SK-N-SH treated with all-trans-retinoic acid at 6 μM for 48 hours (cell line): ENCODE data around the gene VPS11.

Experiments used
- ATAC-seq: fragments of 200-7000 bp; cut with Tn5 transposase; 3 replicates; pipeline ENCODE4 v1.9.1; 2020; ENCODE audit warnings: mild to moderate bottlenecking, moderate library complexity
- BACH2 ChIP-seq: fragments of 250-450 bp; sonication (Bioruptor Pico); IDR thresholded peaks from 2 replicates; pipeline ENCODE4 v1.9.0; 2021; ENCODE audit warnings: mild to moderate bottlenecking, borderline replicate concordance
- CSDC2 ChIP-seq: fragments of 250-450 bp; sonication (Bioruptor Pico); IDR thresholded peaks from 2 replicates; pipeline ENCODE4 v1.5.0; 2020; ENCODE audit warnings: mild to moderate bottlenecking, moderate library complexity
- CSRNP3 ChIP-seq: fragments of 250-450 bp; sonication (Bioruptor Pico); IDR thresholded peaks from 2 replicates; pipeline ENCODE4 v1.5.1; 2021; ENCODE audit warnings: mild to moderate bottlenecking, moderate library complexity
- ESRRG ChIP-seq: fragments of 250-450 bp; sonication (Bioruptor Pico); IDR thresholded peaks from 2 replicates; pipeline ENCODE4 v1.6.1; 2021; ENCODE audit warnings: mild to moderate bottlenecking
- GLIS3 ChIP-seq: fragments of 250-450 bp; sonication (Bioruptor Pico); IDR thresholded peaks from 2 replicates; pipeline ENCODE4 v1.5.0; 2020; ENCODE audit warnings: mild to moderate bottlenecking, moderate library complexity
- ISL1 ChIP-seq: fragments of 250-450 bp; sonication (Bioruptor Pico); IDR thresholded peaks from 2 replicates; pipeline ENCODE4 v2.1.2; 2022; ENCODE audit warnings: mild to moderate bottlenecking, moderate library complexity
- OSR1 ChIP-seq: fragments of 250-450 bp; sonication (Bioruptor Pico); IDR thresholded peaks from 2 replicates; pipeline ENCODE4 v1.8.0; 2022; ENCODE audit warnings: moderate library complexity, mild to moderate bottlenecking, inconsistent platforms
- PATZ1 ChIP-seq: fragments of 250-450 bp; sonication (Bioruptor Pico); IDR thresholded peaks from 2 replicates; pipeline ENCODE4 v1.8.0; 2020; ENCODE audit warnings: mild to moderate bottlenecking, moderate library complexity, borderline replicate concordance
- POU6F1 ChIP-seq: fragments of 250-450 bp; sonication (Bioruptor Pico); IDR thresholded peaks from 2 replicates; pipeline ENCODE4 v1.8.0; 2021; ENCODE audit warnings: low read depth, mild to moderate bottlenecking, moderate library complexity, borderline replicate concordance
- PPARA ChIP-seq: fragments of 250-450 bp; sonication (Bioruptor Pico); IDR thresholded peaks from 2 replicates; pipeline ENCODE4 v1.5.0; 2020; ENCODE audit warnings: mild to moderate bottlenecking, borderline replicate concordance
- RARB ChIP-seq: fragments of 250-450 bp; sonication (Bioruptor Pico); IDR thresholded peaks from 2 replicates; pipeline ENCODE4 v1.8.0; 2021; ENCODE audit warnings: mild to moderate bottlenecking, moderate library complexity
- SNAI2 ChIP-seq: fragments of 250-450 bp; sonication (Bioruptor Pico); IDR thresholded peaks from 2 replicates; pipeline ENCODE4 v1.5.0; 2020; ENCODE audit warnings: mild to moderate bottlenecking, moderate library complexity
- TCF4 ChIP-seq: fragments of 250-450 bp; sonication (Bioruptor Pico); IDR thresholded peaks from 2 replicates; pipeline ENCODE4 v1.8.0; 2021; ENCODE audit warnings: mild to moderate bottlenecking, moderate library complexity, borderline replicate concordance
- TOX ChIP-seq: fragments of 250-450 bp; sonication (Bioruptor Pico); IDR thresholded peaks from 2 replicates; pipeline ENCODE4 v1.8.0; 2021; ENCODE audit warnings: mild to moderate bottlenecking, moderate library complexity, borderline replicate concordance
- TSHZ2 ChIP-seq: fragments of 250-450 bp; sonication (Bioruptor Pico); IDR thresholded peaks from 2 replicates; pipeline ENCODE4 v1.5.0; 2020; ENCODE audit warnings: mild to moderate bottlenecking, moderate library complexity
- ZC3H10 ChIP-seq: fragments of 250-450 bp; sonication (Bioruptor Pico); IDR thresholded peaks from 2 replicates; pipeline ENCODE4 v1.5.1; 2021; ENCODE audit warnings: mild to moderate bottlenecking, moderate library complexity
- ZFP3 ChIP-seq: fragments of 250-450 bp; sonication (Bioruptor Pico); IDR thresholded peaks from 2 replicates; pipeline ENCODE4 v1.5.0; 2020; ENCODE audit warnings: mild to moderate bottlenecking, moderate library complexity
- ZFP30 ChIP-seq: fragments of 450-650 bp; formaldehyde crosslinking; IDR thresholded peaks from 2 replicates; pipeline ENCODE4 v1.5.0; 2022; ENCODE audit warnings: mild to moderate bottlenecking, moderate library complexity
- ZNF565 ChIP-seq: fragments of 450-650 bp; formaldehyde crosslinking; conservative IDR thresholded peaks from 2 replicates; pipeline ENCODE4 v1.5.0; 2020; ENCODE audit warnings: low read depth, mild to moderate bottlenecking, moderate library complexity
- ZNF70 ChIP-seq: fragments of 450-650 bp; formaldehyde crosslinking; IDR thresholded peaks from 2 replicates; pipeline ENCODE4 v1.5.0; 2020; ENCODE audit warnings: mild to moderate bottlenecking, moderate library complexity
- ZNF8 ChIP-seq: fragments of 450-650 bp; formaldehyde crosslinking; IDR thresholded peaks from 2 replicates; pipeline ENCODE4 v1.5.0; 2020; ENCODE audit warnings: mild to moderate bottlenecking, moderate library complexity

VPS11 gene

GRCh38 chr11:119121811-119122124 is 54.1 kb downstream of the VPS11 start:
- no peak for TF ChIP-seq CSRNP3 (CRISPR knock-in tag)
- no peak for ATAC-seq

GRCh38 chr11:119125821-119126220 is 58.2 kb downstream of the VPS11 start:
- ATAC-seq = no peak
- TF ChIP-seq BACH2 (CRISPR knock-in tag) (no peak), CSDC2 (CRISPR knock-in tag) (no peak), RARB (CRISPR knock-in tag) (no peak), ZNF8 (no peak), POU6F1 (CRISPR knock-in tag) (no peak), TCF4 (no peak), CSRNP3 (CRISPR knock-in tag) (no peak), ZNF565 (CRISPR knock-in tag) (no peak), ESRRG (no peak), PPARA (no peak), ZFP3 (no peak), OSR1 (no peak), GLIS3 (CRISPR knock-in tag) (no peak), TOX (CRISPR knock-in tag) (no peak), ISL1 (CRISPR knock-in tag) (no peak), PATZ1 (no peak), ZNF70 (CRISPR knock-in tag) (no peak), ZC3H10 (CRISPR knock-in tag) (no peak)
- TF ChIP-seq, all 23 proteins: peak for 0

GRCh38 chr11:119126675-119127268 is 59.2 kb downstream of the VPS11 start:
- no peak for ATAC-seq
- TF ChIP-seq BACH2 (CRISPR knock-in tag) (no peak), ESRRG (no peak), TSHZ2 (CRISPR knock-in tag) (no peak), OSR1 (no peak)

GRCh38 chr11:119130662-119131061 is 63.0 kb downstream of the VPS11 start:
- no peak for ATAC-seq

More at GRCh38 chr11:119130662-119131061, 63.0 kb downstream of the VPS11 start:
- TF ChIP-seq ZNF565 (CRISPR knock-in tag) (no peak), TOX (CRISPR knock-in tag) (no peak), SNAI2 (no peak), ZFP30 (no peak), POU6F1 (CRISPR knock-in tag) (no peak)
